RWPE2 (cell line): ENCODE data around the gene ZNF213.

Source experiments
- ATAC-seq: fragments of 200-7000 bp; cut with Tn5 transposase; 3 replicates; pipeline ENCODE4 v1.9.1; 2021; ENCODE audit warnings: low read depth
- DNase-seq: peaks from one replicate; pipeline ENCODE4 v3.0.0-alpha.2; 2020; ENCODE audit warnings: low spot score
- H3K27ac ChIP-seq: fragments of 450-650 bp; 2 replicates; pipeline ENCODE4 v1.5.1; 2017; ENCODE audit warnings: mild to moderate bottlenecking; ENCODE audit not compliant: poor library complexity, severe bottlenecking
- H3K27me3 ChIP-seq: fragments of 250-450 bp; sonication (Bioruptor Pico); 2 replicates; pipeline ENCODE4 v1.5.1; 2021; ENCODE audit warnings: mild to moderate bottlenecking, moderate library complexity; ENCODE audit not compliant: insufficient read depth, poor library complexity, severe bottlenecking
- H3K36me3 ChIP-seq: fragments of 250-450 bp; sonication (Bioruptor Pico); 2 replicates; pipeline ENCODE4 v1.5.1; 2020; ENCODE audit warnings: low read depth, mild to moderate bottlenecking, moderate library complexity
- H3K4me1 ChIP-seq: fragments of 250-450 bp; sonication (Bioruptor Pico); 2 replicates; pipeline ENCODE4 v1.5.1; 2021; ENCODE audit warnings: mild to moderate bottlenecking, moderate library complexity; ENCODE audit not compliant: insufficient read depth, poor library complexity, severe bottlenecking
- H3K4me3 ChIP-seq: fragments of 250-450 bp; sonication (Bioruptor Pico); 2 replicates; pipeline ENCODE4 v1.5.1; 2021; ENCODE audit warnings: mild to moderate bottlenecking, moderate library complexity; ENCODE audit not compliant: severe bottlenecking
- H3K9me3 ChIP-seq: fragments of 250-450 bp; sonication (Bioruptor Pico); 2 replicates; pipeline ENCODE4 v1.5.1; 2021; ENCODE audit warnings: mild to moderate bottlenecking, moderate library complexity; ENCODE audit not compliant: severe bottlenecking
- TF ChIP-seq, protein P1 (sequence below): fragments of 450-650 bp; IDR thresholded peaks from one replicate; pipeline ENCODE4 v1.5.1; 2017; ENCODE audit warnings: mild to moderate bottlenecking, moderate library complexity; ENCODE audit not compliant: poor library complexity, severe bottlenecking

Gene ZNF213

DNA sequence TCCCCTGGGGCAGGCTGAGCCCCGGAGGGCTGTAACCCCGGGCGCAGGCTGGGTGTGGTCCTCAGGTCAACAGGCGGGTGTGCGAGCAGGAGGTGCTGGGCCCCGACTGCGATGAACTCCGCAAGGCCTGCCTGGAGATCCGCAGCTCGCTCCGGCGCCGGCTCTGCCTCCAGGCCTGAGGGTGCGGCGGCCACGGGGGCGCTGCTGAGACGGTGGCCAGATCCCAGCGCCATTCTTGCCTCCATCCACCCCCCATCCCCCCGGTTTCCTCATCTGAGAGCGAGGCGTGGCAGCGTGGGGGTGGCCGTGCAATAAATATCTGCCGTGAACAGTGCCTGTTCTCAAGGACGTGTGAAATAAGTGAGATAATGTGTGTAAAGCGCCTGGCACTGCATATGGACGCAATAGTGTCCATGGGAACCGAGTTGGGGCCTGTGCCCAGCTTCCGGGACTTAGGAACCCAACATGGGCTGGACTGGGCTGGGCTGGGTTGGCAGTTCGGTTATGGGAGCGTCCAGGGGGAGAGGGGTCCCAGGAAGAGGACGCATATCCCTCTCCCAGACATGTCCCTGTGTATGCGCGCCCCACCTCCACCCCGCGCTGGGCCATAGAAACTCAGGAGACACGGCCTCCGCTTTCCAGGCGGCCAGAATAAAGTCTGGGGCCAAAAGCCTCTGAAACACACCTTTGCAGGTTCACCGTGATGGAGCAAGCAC is 15.0 kb downstream of the ZNF213 start:
- no peaks in the 10 kb centered on the region for H3K4me1 ChIP-seq
- no peaks in the 10 kb centered on the region for H3K27me3 ChIP-seq
- H3K27ac ChIP-seq = peak overlapping the region; percentile 69
- TF ChIP-seq, protein P1, sequence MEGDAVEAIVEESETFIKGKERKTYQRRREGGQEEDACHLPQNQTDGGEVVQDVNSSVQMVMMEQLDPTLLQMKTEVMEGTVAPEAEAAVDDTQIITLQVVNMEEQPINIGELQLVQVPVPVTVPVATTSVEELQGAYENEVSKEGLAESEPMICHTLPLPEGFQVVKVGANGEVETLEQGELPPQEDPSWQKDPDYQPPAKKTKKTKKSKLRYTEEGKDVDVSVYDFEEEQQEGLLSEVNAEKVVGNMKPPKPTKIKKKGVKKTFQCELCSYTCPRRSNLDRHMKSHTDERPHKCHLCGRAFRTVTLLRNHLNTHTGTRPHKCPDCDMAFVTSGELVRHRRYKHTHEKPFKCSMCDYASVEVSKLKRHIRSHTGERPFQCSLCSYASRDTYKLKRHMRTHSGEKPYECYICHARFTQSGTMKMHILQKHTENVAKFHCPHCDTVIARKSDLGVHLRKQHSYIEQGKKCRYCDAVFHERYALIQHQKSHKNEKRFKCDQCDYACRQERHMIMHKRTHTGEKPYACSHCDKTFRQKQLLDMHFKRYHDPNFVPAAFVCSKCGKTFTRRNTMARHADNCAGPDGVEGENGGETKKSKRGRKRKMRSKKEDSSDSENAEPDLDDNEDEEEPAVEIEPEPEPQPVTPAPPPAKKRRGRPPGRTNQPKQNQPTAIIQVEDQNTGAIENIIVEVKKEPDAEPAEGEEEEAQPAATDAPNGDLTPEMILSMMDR = peak; percentile 67
- peak overlapping the region; percentile 51 for H3K4me3 ChIP-seq
- no peaks in the 10 kb centered on the region for H3K36me3 ChIP-seq
- ATAC-seq (peak; percentile 17), DNase-seq (no peak)
- H3K9me3 ChIP-seq = no peaks in the 10 kb centered on the region

DNA sequence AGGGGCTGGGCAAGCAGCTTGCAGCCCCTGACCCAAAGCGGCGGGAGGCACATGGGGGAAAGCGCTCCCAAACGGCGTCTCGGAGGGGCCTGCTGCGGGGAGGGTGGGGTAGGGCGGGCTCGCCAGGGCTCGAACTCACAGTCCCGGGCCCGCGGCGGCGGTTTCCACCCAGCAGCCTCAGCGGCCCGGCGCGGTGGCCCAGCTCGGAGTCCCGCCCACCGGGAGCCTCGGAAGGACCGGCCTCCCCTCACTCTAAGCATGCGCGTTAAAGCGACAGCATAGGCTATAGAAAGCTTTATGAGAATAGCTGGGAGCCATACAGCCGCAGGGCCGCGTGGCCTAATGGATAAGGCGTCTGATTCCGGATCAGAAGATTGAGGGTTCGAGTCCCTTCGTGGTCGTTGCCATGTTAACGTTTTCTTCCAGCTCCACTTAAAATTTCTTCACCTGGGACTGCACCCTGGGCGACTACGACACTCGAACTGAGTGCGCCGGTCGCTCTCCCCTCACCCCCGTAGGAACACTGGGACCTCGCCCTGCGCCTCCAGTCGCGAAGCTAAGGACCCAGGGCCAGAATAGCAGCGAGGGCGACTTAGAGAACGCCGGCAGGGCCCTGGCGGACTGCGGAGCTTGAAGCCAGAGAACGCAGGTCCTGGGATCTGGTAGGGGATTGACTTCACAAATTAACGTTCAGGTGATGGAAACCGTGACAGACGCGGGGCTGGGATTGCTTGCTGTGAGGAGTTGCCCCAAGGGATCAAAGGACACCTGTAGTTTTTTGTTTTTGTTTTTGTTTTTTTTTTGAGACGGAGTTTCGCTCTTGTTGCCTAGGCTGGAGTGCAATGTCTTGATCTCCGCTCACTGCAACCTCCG is 15.8 kb downstream of the ZNF213 start:
- Histone ChIP-seq H3K4me3 (peak overlapping the region; percentile 51), H3K27me3 (no peaks in the 10 kb centered on the region), H3K27ac (peak overlapping the region; percentile 69), H3K4me1 (no peaks in the 10 kb centered on the region), H3K36me3 (no peaks in the 10 kb centered on the region), H3K9me3 (no peaks in the 10 kb centered on the region)
- DNase-seq (peak; percentile 95), ATAC-seq (peak; percentile 74)
- TF ChIP-seq, protein P1 = no peak

DNA sequence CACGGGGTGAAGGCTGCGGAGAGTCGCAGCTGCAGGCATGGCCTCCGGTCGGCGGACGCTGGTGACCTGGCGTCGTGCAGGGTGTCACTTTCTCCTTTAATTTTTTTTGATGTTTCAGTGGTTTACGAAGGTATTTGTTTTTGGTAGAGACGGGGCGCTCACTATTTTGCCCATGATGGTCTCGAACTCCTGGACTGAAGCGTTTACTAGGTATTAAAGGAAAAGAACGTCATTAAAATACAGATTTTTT is 17.1 kb downstream of the ZNF213 start:
- Histone ChIP-seq H3K36me3 (no peaks in the 10 kb centered on the region), H3K9me3 (no peaks in the 10 kb centered on the region), H3K27ac (peak overlapping the region; percentile 39), H3K4me1 (no peaks in the 10 kb centered on the region), H3K27me3 (no peaks in the 10 kb centered on the region), H3K4me3 (peak overlapping the region; percentile 51)
- no peak for ATAC-seq
- TF ChIP-seq, protein P1 = no peak
- DNase-seq = no peak

DNA sequence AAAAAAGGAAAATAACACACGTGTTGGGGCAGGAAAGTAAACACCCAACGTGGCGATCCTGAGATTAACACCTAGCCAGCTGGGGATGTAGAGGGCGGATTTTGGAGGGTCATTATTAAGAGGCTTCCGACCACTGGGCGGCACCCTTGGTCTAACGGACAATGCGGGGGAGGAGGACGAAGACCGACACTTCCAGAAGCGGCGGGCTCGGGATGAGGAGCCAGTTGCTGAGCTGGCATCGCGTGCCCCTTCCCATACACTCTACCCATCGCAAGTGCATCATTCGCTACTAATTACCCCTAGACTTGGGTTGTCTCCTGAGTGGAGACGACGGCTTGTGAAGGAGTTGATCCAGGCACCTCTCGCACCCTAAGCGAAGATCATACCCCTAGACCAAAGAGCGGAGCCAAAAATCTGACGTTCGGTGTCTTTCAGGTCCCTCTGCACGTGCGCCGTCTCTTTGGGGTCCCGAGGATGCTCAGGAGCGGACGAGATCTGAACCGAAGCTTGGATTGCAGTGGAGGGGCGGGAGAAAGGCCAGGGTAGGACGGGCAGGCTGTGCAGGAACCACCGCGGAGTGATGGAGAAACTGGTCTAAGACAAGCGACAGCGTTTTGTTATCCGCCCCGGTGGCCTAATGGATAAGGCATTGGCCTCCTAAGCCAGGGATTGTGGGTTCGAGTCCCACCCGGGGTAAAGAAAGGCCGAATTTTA is 17.6 kb downstream of the ZNF213 start:
- H3K4me3 ChIP-seq = peak overlapping the region; percentile 51
- no peaks in the 10 kb centered on the region for H3K27me3 ChIP-seq
- TF ChIP-seq, protein P1 = peak; percentile 69
- H3K4me1 ChIP-seq = no peaks in the 10 kb centered on the region
- DNase-seq = peak; percentile 86
- peak overlapping the region; percentile 39 for H3K27ac ChIP-seq
- H3K36me3 ChIP-seq = no peaks in the 10 kb centered on the region
- no peaks in the 10 kb centered on the region for H3K9me3 ChIP-seq
- ATAC-seq = peak; percentile 43
